Stimulated activated CD4-positive, alpha-beta T cell treated with anti-CD3 and anti-CD28 coated beads, Interleukin-2, amount 100 ng/mL, for 48 hours (primary cell): Measurements from ENCODE around the gene KIF2A.

ENCODE experiments used
- DNase-seq, 2 donors: peaks; one replicate each; pipeline ENCODE4 v3.0.0-alpha.2; 2020

The KIF2A gene

DNA sequence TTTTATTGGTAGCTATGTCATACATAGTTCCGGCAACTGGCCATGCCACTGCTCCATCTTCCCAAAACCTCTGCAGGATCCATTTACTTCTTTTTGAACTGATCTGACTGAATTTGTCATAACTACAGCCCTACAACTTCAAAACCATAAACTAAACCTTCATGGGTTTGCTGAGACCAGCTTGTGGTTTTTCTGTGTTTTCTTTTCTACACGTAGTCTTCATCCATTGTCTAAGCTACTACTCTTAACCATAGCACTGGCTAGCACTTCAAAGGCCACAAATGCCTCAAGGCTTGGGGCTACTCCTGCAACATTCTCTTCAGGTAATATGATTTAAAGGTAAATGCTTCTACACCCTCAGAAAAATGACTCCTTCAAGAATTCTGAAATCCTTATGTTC, 9.0 kb upstream of the KIF2A start:
- DNase-seq = no peak

DNA sequence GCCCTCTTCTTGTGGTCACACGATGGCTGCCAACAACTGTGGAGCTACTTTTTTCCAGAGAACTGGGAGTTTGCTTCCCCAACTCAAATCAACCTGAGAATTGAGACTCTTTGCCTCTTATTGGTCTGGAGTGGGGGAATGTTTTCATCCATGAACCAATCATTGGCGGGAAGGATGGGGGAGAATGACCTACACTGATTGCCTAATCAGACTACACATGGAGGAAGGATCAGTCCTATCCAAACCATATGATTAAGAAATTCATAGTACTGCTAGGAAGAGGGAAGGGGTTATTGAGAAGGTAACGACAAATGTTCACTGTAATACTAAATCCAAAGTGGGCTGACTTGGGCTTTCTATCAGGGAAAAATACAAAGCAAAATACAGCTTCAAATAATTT, 7.9 kb upstream of the KIF2A start:
- DNase-seq = no peak

DNA sequence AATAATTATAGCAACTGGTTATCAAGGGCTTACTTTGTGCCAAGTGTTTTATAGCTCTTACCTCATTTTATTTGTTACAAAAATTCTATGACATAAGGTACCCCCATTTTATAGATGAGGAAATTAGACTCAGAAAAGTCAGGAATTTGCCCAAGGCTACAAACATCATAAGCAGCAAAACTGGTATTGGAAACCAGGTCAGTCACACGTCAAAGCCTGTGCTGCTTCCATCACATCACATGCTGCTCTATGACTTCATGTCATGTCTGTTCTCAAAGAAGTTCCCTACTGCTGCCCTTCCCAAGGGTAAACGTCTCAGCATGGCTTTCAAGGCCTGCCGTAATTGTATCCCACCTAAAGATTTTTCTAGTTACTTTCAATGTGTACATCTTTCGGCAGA, 6.9 kb upstream of the KIF2A start:
- DNase-seq = no peak

DNA sequence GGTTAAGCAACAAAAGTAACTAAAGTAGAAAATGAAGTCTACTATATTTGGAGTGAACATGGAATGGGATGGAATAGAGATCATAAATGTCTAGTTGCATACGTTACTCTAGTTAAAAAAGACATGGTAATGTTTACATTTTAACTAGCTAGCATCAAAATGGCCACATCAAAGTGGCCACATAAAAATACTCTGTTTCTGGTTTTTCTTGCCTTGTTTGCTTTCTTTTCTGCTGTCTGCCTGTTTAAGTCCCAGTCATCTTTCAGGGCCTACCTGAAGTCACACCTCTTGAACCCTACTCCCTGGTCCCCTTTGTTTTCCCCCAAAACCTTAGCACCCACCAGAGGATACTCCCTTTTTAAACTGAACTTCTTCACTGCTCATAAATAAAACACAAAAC, 6.4 kb upstream of the KIF2A start:
- no peak for DNase-seq

DNA sequence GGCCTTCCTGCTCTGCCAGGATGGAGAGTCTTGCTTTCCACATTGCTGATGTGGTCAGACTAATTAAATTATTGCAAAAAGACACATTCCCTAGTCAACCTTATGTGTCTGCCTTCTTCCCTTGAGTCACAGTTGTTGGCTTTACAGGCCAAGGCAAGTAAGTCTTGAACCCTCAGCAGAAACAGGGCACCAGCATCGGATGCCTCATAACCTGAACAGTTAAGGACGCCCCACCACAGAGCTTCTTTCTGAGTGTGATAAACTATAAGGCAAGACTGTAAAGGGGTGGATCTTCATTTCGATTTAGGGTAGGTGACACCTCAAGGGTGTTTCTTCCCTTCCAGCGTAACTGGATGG, 670 bp upstream of the KIF2A start:
- DNase-seq = no peak

DNA sequence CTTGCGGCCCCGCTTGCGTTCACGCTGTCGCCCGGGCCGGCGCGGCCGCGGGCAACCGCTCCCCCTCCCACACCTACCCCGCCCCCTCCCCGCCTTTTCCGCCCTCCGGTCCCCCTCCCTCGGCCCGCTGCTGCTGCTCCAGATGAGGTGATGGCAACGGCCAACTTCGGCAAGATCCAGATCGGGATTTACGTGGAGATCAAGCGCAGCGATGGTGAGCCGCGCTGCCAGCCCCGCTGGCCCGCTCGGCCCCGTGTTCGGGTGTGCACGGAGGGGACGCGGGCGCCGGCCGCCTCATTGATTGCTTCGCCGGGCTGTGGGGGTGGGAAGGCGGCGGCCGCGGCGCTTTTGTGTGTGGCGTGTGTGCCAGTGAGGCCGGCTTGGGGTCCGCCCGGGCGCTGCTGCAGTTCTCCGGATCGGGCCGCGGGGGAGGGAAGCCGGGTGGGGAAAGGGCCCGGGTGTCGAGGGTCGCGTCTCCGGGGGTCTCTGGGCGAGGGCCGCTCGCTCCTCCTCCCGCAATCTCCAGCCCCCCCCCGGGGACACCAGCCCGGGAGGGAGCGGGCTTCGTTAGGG, 403 bp downstream of the KIF2A start:
- peak in 1 of 2 donors; percentile 46 for DNase-seq

DNA sequence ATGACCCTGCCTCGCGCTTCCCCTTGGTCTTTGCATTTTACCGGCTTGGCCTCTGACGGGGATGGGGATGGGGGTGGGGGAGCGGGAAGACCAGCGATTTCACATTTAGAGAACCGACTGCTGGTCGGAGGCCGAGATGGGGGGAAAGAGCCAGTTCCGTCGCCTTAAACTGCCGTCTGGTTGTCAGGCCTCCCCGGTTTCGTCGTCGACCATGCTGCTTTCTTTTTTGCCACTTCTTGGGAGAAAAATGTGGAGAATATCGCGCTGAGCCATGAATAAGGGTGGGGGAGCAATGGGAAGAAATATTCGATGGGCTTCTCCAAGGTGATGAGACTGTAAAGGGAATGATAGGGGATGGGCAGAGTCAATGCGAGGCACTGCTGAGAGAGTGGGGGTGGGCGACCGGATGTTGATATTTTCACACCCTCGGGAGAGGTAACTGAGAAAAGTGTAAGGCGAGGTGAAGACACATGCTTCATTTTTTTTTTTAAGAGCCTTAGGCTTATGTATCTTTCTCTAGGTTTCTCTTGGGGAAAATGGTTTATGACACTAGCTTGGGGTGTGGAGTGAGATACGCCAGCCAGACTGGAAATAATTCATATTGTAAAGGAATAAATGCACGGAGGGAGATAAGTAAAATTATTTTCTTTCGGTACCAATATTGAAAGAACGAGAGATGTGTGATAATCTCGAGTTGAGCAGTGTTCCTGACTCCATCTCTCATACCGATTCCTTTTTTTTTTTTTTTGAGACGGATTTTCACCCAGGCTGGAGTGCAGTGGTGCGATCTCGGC, 1.1 kb downstream of the KIF2A start:
- DNase-seq = peak; percentile 39 to 48

DNA sequence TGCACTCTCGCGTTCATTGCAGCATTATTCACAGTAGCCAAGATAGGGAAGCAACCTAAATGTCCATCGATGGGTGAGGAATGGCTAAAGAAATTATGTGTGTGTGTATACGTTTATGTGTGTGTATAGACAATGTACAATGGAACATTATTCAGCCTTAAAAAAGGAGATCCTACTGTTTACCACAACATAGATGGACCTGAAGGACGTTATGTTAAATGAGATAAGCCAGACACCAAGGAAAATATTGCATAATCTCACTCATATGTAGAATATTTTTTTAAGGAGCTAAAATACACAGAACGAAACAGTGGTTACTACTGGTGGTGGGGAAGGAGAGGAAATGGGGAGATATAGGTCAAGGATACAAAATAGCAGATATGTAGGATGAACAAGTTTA, 2.4 kb downstream of the KIF2A start:
- DNase-seq = no peak

DNA sequence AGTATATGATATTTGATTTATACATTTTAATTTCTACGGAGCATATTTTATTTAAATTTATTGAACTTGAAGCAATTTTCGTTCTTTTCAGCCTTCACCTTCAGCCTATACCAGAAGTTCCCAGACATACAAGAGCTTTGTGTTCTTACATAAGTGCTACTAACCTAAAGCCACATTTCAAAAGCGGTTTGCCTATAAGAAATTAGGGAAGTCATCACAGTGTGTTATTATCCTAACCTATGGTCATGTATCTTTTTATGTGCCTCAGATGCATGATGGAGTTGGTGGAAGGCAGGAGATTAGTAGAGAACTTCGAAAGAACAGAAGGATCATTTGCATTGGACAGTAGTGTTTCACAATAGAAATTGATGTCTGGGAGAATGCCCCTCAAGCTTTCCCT, 3.1 kb downstream of the KIF2A start:
- no peak for DNase-seq

DNA sequence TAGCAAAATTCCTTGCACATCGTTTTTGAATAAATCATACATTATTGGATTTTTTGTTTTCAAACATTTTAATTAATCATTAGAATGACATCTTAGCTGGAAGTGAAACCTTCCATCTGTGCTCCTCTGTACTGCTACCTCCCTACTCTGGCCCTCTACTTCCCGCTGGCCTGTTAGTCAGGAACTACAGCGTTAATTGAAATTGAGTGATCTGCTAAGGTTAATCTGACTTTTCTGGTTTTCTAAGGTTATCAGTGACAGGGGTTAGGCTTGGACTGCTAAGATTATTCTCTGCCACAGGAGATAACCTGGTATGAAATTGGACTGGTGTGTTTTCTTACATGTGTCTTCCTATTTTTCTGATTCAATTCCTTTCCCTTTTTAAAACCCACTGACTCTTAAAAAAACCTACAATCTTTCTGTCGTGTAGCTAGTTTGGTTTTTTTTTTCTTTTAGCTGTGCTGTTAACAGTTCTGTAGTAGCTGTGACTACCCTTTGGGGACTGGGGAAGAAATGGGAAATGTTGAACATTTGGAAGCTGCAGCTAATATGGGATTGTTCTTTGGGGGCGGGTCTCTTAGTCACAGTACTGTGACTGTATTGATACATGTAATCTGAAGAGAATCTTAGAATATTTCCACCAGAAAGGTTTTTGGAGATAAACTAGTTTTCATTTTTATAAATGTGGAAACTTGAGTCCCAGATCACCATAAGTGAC, 4.6 kb downstream of the KIF2A start:
- no peak for DNase-seq

DNA sequence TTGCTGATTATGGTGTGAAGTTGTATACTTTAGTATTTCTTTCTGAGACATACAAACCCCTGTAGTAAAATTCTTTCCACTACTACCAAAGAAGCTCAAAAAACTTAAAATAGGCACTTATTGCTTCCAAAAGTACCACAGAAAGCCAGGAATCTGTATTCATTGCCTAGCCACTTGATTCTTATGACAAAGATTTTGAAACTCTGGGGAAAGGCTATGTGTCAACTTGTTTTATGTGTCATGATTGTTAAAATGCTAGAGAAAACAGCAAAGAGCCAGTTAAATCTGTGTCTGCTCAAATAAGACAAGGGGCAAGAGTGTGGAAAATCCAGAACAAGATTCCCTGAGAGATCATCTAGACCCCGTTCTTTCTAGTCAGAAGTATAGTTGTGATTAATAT, 6.0 kb downstream of the KIF2A start:
- no peak for DNase-seq

DNA sequence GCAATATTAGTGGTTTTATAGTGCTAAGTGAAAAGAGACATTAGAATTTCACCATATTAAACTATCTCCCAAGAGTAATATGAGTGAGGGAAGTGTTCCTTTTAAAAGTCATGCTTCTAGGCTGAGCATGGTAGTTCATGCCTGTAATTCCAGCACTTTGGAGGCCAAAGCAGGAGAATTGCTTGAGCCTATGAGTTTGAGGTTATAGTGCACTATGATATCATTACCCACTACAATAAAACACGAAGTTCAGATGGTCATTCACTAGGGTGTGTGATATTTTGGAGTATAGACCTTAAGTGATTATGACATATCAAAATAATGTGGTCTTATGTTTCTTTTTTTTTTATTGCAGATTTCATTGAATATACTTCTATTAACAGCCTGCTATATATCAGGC, 6.7 kb downstream of the KIF2A start:
- no peak for DNase-seq

DNA sequence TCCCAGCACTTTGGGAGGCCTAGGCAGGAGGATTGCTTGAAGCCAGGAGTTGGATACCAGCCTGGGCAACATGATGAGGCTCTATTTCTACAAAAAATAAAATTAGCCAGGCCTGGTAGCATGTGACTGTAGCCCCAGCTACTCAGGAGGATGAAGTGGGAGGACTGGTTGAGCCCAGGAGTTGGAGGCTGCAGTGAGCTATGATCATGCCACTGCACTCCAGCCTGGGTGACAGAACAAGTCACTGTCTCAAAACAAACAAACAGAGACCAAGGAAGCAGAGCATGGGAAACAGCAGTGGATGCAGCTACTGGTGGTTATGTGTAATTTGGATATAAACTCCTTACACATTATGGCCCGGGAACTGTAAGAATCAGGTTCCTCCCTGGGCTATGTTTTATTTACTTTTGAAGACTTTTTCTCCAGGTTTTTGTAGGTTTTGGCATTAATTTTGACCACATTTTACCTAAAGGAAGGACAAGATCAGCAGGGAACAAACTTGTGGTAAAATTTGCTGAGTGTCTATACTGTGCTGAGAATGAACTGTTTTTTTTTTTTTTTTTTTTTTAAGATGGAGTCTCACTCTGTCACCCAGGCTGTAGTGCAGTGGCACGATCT, 8.3 kb downstream of the KIF2A start:
- no peak for DNase-seq

DNA sequence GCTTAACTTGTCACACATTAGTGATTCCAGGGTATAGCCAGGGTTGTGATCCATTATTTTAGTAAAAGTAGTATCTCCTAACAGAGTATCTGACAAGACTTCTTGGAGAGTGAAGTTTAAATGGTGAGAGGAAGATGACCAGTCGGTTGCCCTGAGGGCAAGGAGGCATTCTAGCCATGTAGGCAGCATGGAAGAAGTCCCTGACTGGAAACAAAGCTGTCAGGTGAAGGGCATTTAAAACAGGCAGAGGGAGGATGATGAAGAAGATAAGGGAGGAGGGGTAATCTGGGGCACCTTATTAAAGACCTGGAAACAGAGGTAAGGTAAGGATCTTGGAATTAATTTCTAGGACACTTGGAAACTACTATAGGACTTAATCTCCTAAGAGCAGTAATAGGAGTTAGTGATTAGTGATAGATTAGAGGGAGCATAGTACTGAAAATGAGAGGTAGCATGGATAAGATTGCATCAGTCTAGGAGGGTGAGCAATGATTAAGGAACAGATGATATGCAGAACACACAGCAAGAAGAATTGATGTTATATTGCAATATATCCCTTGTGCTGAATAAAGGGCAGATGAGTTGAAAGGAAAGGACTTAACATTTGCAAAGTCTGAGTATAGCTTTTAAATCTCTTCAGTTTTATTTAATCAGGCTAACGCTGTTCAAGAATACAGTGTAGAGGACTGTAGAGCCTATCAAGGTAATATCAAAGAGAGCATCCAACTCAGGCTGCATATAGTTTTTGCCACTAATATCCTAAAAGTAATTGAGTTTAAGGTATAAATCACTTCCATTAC, 9.6 kb downstream of the KIF2A start:
- DNase-seq = no peak

DNA sequence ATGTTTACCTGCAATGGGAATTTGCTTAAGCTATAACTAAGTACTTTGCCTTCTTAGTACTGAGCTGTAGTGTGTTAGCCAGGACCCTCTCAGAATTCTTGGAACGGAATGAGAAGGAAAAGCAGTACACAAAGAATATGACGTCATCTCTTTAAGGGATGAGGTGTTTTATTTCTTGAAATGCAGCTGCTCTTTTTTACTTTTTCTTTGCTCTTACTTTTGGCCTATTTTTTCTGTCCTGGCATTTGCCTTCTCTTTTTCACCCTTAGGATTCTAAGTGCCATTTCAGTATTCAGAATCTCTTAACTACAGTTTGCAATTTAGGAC, 10.1 kb downstream of the KIF2A start:
- no peak for DNase-seq

DNA sequence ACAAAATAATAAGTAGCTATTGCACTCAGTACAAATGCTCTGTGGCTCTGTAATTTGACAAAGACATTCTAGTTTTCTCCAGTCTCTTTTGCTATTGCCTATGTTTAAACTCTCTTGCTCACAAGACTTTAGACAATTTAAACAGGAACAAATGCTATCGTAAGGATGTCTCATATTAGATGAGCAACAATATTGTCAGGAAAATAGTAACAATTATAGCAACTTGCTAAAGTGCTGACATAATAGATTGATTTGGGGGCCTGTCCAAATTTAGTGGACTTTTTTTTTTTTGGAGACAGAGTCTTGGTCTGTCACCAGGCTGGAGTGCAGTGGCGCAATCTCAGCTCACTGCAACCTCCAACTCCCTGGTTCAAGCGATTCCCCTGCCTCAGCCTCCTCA, 11.8 kb downstream of the KIF2A start:
- DNase-seq = no peak

DNA sequence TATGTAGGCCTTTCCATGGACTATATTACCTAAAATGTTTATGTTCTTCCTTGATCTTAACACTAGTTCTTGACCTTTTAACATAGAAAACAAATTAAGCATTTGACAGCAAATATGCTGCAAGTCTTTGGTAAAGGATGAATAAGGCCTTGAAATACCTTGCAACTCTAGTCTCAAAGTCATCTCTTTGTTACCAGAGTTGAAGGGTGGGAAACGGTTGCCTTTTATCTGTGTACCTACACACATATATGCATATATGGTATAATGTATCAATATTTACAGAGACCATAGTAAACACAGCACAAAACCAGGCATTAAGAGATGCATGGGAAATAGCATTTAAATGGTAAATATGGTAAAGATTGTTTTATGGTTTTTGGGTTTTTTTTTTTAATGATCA, 16.5 kb downstream of the KIF2A start:
- no peak for DNase-seq

DNA sequence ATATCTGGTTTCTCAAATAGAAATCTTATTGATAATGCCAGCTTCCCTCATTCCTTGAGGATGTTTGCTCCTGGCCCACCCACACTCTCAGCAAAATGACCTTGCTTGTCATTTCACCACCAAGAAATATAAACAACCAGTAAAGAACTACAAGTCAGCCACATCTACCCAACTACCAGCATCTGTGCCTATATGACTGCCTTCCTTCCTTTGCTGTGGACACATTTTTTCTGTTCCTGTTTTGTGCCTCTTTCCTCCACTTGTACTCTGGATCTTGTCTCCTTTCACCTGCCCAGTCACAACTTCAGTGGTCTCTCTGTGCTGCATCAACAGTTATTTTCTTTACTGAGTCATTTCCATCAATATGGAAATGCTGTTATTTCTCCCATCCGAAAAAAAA, 20.3 kb downstream of the KIF2A start:
- no peak for DNase-seq

DNA sequence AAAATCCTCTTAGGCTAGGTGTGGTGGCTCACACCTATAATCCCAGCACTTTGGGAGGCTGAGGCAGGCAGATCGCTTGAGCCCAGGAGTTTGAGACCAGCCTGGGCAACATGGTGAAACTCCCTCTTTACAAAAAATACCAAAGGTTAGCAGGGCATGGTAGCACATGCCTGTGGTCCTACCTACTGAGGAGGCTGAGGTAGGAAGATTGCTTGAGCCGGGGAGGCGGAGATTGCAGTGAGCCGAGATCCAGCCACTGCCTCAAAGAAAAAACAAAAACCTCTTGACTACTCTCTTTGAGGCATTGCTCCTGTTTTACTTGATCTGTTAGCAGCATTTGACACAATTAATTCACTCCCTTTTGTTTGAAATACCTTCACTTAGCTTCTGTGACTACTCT, 20.7 kb downstream of the KIF2A start:
- no peak for DNase-seq

DNA sequence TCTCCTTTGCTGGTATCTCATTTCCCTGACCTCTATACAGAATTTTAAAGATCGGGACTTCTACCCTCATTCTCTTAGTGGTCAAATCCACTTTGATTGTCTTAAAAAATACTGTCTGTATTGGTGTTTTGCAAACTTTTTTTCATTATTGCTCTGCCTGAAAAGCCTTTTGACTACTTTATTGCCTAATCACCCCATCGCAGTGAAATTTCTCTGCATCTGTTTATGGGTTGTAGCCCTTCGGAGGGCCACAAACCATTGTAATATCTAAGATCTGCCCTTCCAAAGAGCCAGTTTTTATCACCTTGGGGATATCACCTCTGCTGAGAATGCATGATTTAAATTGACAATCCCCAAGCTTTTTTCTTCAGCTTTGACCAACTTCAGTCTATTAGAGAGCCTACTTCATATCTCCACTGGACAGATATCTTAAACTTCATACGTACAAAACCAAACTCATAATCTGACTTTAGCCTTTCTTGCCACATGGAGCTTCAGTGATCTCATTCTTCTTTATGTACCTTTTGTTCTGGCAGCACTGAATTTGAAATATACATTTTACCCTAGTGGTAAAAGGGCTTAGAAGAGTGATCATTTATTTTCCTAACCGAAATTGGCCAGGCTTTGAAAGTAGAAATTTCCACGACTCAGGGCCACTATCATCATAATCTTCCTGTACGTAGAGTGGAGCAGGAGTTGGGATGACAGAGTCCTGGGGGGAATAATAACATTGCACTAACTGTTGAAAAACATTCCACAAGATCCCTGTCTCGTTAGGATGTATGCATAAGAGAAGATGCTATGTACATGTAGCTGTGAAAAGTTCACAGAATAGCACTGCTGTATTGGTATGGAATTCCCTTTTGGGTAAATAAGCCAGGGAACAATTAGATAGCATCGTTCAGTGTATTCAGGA, 21.4 kb downstream of the KIF2A start:
- no peak for DNase-seq

DNA sequence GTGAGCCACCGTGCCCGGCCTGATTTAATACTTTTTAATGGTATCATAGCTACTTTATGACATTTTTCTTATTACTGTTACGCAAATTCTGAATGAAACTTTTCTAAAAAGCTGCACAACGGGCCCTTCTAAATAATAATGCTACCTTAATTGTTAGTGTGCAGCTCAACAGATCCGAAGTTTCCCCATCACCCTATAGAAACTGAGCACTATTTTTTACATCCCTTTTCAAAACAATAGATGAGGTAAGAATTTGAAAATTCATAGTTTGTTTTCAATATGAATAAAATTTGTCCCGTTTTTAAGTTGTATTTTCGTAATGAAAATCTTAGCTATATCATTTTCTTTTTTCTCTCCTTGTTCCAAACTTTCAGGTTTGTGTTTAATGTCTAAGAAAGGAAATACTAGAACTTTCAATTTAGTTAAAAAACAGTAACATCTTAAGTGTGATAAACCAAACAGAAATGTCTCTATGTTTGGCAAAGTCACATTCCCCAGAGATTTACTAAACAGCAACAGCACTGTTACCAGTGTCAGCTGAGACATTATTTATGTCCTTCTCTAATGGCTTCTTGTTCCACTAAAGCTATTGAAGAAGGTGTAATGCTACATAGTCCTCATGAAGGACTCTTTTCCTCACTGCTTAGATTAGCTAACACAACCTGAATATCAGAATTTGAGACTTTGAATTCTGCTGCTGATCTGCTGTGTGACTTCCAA, 22.9 kb downstream of the KIF2A start:
- DNase-seq = no peak

DNA sequence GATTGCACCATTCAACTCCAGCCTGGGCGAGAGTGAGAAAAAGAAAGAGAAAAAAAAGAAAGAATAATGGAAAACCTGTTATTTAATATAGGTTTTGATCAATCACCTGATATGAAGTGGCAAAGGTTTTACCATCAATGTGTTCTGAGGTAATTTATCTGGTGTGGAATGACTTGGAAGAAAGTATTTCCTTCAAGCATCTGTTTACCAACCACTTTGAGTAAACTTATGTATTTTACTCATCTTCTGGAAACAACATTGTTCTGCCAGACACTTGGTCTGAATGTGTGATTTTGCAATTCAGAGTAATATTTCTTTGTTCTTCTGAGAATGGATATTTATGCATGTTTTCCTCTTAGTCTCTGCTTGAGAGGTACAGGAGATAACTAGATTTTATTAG, 24.3 kb downstream of the KIF2A start:
- DNase-seq = no peak
